Ishikawa (cell line): ENCODE measurements around the gene MSTO1.

Experiments
- EP300 ChIP-seq: IDR thresholded peaks from 2 replicates; pipeline ENCODE4 v1.6.1; 2012; ENCODE audit warnings: borderline replicate concordance
- FOXM1 ChIP-seq: IDR thresholded peaks from 2 replicates; pipeline ENCODE4 v1.6.1; 2012; ENCODE audit warnings: low read depth, borderline replicate concordance

DNA sequence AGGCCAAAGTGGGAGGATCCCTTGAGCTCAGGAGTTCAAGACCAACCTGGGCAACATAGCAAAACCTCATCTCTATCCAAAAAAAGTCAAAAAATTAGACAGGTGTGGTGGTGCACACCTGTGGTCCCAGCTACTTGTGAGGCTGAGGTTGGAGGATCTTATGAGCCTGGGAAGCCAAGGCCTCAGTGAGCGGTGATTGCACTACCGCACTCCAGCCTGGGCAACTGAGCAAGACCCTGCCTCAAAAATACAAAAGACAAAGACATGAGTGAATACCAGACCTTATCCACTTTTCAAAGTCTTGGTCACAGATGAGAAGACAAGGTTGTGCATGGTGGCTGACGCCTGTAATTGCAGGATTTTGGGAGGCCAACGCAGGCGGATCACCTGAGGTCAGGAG, 13.2 kb upstream of the MSTO1 start:
- TF ChIP-seq EP300 (no peak), FOXM1 (no peak)
